Cerebellar cortex (tissue), 1 donor: ENCODE results near the gene C22orf31.

Experiments used
- DNase-seq: peaks from one replicate; pipeline ENCODE4 v3.0.0-alpha.2; 2015; ENCODE audit warnings: low spot score

The C22orf31 gene

GRCh38 chr22:29081517-29082236 is 20.0 kb upstream of the C22orf31 start:
- DNase-seq, result no peak

DNA sequence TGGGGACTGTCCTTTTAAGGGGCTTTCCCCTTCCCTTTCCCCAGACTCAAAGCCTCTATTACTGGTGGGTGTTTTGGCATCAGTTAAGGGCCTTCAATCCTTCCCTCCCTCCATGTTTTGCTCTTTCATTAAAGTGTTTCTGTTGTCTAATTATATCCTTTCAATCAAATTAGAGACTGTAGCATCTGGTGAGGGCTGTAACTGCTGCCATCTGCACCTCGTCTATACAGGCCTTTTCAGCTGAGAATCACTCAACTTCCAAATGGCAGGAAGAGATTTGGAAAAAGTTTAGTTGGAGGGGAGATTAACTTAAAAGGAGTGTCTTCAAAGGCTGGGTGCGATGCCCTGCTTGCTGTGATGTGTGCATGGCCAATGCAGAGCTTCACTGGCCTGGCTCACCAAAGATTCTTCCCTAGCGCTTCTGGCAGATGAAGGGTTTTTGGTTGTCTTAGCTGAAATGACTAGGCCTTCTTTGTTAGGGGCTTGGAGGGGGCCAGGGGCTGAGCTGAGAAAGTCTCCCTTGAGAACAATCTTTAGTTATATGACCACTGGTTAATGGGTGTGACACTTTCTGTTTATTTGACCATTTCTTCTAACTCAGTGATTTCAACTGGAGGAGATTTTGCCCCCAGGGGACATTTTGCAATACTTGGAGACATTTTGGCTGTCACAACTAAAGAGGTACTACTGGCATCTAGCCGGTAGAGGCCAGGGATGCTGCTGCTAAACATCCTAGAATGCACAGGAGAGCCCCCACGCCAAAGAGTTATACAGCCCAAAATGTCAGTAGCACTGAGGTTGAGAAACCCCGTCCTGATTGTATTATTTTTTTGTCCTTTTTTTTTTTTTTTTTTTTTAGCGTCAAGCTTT is 18.7 kb upstream of the C22orf31 start:
- DNase-seq, result no peak

DNA sequence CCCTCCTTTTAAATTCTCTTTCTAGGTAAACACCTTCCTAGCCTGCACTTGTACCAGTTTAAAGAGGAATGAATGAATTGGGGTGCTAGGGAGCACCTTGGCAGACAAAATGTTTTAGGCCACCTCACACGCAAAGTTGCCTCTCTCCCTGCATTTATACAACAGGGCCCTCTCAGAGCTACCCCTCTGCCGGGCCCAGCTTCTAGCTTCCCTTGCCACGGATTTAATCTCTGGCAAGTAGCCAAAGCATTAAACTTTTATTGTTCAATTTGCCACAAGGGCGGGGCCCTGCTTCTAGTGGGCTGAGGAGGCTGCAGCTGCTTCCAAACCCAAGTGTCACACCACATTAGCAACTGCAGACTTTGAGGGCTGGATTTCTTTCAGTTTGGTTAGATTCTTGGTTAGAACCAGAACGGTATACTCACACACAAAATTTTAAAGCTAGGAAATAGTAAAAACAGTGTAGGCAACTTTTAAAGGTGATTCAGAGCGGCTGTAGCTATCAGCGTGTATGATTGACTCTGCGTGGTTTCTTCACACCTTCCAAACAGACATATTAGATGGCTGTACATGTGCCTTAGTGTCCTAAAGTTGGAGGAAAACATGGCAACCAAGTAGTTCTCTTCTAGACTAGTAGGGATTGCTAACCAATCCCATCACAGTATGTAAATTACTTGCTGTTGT is 17.7 kb upstream of the C22orf31 start:
- DNase-seq, result no peak

DNA sequence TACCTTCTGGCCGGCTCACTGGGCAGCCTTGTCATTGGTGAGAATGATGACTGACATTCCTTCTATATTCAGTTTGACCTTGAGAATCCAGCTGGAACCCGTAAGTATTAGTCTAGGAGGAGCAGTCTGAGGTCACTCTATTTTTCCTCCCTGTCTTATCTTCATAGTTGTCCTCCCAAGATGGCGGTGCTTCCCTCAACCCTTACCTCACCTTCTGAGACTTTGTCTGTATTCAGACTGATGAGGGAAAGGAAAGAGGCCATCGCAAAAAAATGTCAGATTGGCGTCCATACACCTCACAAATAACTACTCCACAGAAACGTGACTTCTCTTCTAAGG is 17.2 kb upstream of the C22orf31 start:
- no peak for DNase-seq

GRCh38 chr22:29078036-29078868 is 16.6 kb upstream of the C22orf31 start:
- no peak for DNase-seq

DNA sequence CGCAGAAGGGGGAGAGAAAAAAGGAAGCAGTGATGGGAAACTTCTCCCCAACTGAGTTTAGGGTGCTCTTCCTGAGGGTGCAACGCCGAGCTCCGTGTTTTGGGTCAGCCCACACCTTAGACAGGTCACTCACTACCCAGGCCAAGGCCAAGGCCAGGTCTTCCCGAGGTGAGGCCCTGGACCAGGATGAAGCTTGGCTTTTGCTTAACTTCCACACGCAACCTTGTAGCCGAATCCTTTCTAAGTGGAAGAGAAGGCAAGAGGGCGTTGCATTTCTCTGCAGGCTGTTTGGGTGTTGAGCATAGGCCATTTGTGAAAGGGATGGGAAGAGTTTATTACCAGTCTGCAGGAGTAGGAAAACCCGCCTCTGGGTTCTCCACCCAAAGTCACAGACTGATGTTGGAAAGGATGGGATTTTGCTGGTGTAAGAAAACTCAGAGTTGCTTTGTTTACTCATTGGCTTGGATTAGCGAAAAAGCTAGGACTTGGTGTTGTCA is 12.7 kb upstream of the C22orf31 start:
- no peak for DNase-seq

GRCh38 chr22:29073618-29074275 is 12.1 kb upstream of the C22orf31 start:
- DNase-seq, result peak; percentile 40

DNA sequence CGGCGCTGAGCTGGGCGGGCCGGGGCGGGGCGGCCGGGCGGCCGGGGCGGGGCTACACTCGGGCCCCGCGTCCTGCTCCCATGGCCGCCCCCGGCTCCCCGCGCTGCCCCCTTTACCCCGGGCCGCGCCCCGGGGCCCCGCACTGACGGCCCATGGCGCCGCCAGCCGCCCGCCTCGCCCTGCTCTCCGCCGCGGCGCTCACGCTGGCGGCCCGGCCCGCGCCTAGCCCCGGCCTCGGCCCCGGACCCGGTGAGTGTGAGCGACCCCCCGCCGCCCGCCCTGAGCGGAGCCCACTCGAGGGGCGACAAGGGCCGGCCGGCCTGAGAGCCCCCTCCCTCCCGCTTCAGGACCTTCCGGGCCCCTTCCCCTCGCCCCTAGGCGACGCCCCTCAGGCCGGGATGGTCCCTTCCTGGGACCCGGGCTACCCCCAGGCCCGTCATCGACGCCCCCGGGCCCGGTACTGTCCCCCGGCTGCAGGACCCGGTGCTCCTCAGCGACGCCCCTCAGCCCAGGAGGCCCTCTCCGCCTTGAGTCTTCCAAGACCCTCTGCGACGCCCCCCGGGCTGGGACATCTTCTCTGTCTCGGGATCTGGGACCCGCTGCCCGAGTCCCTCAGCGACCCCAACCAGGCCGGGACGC is 11.5 kb upstream of the C22orf31 start, which contains the start of gene KREMEN1:
Gene KREMEN1 (plus strand): TSS at position 57 of the 639 bp plus-strand sequence. CDS start 96 bp downstream, at position 153.
- no peak for DNase-seq

GRCh38 chr22:29072193-29072978 is 10.8 kb upstream of the C22orf31 start:
- peak; percentile 81 for DNase-seq

- no peak for DNase-seq
Measured at GRCh38 chr22:29071261-29072045, 9.8 kb upstream of the C22orf31 start.

- DNase-seq, result no peak
Measured at GRCh38 chr22:29070490-29070889, 8.9 kb upstream of the C22orf31 start.

- no peak for DNase-seq
Measured at GRCh38 chr22:29069463-29069862, 7.8 kb upstream of the C22orf31 start.

DNA sequence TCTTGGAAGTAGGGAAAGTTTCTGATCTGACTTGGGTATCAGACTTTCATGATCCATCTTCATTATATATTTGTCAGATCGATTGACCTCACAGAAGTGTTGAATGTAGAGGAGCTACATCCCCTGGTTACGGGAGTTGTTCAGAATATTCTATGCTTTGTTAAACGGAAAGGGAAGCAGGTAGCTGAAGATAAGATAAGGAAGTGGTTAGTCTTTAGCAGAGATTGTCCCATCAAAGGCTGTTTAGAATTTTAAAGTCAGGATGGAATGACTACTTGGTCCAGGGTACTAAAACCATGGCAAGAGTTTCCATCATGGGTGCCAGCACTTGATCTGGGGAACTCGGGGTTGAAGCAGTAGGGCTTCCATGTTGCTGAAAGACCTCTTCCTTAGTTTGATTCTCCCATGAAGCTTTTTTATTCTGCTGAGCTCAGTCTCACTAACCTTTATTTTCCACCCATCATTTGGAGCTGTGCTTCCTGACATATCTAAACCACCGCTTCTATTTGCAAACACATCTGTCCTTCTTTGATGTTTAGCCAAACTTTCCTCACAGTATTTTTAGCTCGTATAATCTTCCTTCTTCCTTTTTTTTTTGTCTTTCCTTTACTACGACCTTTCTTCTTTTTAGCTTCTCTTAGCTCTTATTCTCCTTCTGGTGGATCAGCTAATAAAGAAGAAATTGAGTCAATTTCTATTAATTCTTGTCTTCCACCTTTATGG is 4.0 kb upstream of the C22orf31 start:
- DNase-seq, result no peak

DNA sequence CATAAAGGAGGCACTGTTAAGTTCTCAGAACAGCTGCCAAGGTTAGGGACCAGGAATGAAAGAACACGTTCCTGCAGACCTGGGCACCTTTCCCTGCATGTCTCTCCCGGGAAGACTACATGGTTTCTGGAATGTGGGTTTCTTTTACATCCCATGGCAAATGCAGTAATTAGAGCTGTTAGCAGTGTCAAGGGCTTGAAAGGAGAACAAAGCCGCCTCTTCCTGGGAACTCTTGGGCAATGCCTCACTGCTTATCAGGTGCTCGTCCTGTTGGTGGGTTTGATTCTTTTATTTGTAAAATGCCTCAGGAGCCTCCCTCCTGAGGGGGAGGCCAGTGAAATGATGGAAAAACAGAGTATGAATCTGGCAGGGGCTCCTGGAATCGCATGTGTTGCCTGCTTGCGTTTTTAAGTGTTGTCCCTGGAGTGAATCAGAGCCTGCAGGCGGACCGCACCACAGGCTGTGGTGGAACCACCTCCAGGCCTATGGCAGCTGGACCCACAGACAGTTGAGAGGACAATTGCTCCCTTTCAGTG is 723 bp upstream of the C22orf31 start:
- DNase-seq, result no peak

GRCh38 chr22:29060931-29061330 is 700 bp downstream of the C22orf31 start:
- DNase-seq, result no peak

- DNase-seq, result no peak
Measured at GRCh38 chr22:29060251-29060869, 1.3 kb downstream of the C22orf31 start.

GRCh38 chr22:29056472-29056871 is 5.2 kb downstream of the C22orf31 start:
- no peak for DNase-seq
